ENCODE data around the gene MYADM. TPM values are rescaled to one million over a fixed set of nuclear protein-coding genes. Genes with fewer than 3 reads are reported as not detected.
A peak's percentile ranks its signal among the peaks of the same experiment; 100 is the strongest.

Gene MYADM
- total and polyA plus RNA-seq, 2 of the 13 experiments (the other 11 are each of a cell fraction or from before 2014, with no cell fraction given): 19.9 to 38.1 TPM

GRCh38 chr19:53865918-53866864, 1.5 kb upstream of the MYADM start (continued):
- TF ChIP-seq CENPX (CRISPR knock-in tag; IDR thresholded peaks at IDR 0.05) (no peak), POGZ (CRISPR knock-in tag; IDR thresholded peaks at IDR 0.05) (0 out of 2 replicates have a peak, but pooled peaks have one; percentile 32), RBFOX2 (IDR thresholded peaks at IDR 0.05; ENCODE audit: low read depth, low read length) (peak; percentile 99), PHF20 (CRISPR knock-in tag; IDR thresholded peaks at IDR 0.05) (peak; percentile 35; the same call in 1 of the 2 replicates), ZNF34 (CRISPR knock-in tag; IDR thresholded peaks at IDR 0.05; ENCODE audit: borderline replicate concordance) (peak; percentile 31; the same call in 1 of the 2 replicates), TBP (CRISPR knock-in tag; IDR thresholded peaks at IDR 0.05) (no peak), SUZ12 (IDR thresholded peaks at IDR 0.05; ENCODE audit: low read depth, low read length) (no peak), MTF2 (CRISPR knock-in tag; IDR thresholded peaks at IDR 0.05; ENCODE audit: borderline replicate concordance) (no peak; the same call in 1 of the 2 replicates), DMAP1 (CRISPR knock-in tag; IDR thresholded peaks at IDR 0.05) (peak; percentile 69), ZFY (CRISPR knock-in tag; IDR thresholded peaks at IDR 0.05) (peak; percentile 76), ZNF546 (CRISPR knock-in tag; conservative IDR thresholded peaks at IDR 0.05) (peak; percentile 69; the same call in 1 of the 2 replicates), ZNF652 (CRISPR knock-in tag; IDR thresholded peaks at IDR 0.05; ENCODE audit: borderline replicate concordance, low read depth) (peak; percentile 25; the same call in 1 of the 2 replicates), NFIC (IDR thresholded peaks at IDR 0.05; ENCODE audit: low read length) (no peak), ZNF557 (CRISPR knock-in tag; IDR thresholded peaks at IDR 0.05) (no peak), HNRNPL (IDR thresholded peaks at IDR 0.05; ENCODE audit: low read depth, low read length) (0 out of 2 replicates have a peak, but pooled peaks have one; percentile 38), ZNF367 (CRISPR knock-in tag; IDR thresholded peaks at IDR 0.05; ENCODE audit: borderline replicate concordance) (0 out of 2 replicates have a peak, but pooled peaks have one; percentile 24), ZNF343 (CRISPR knock-in tag; IDR thresholded peaks at IDR 0.05) (no peak), STAG1 (CRISPR knock-in tag; IDR thresholded peaks at IDR 0.05) (no peak), ZNF33B (CRISPR knock-in tag; IDR thresholded peaks at IDR 0.05) (peak; percentile 58; the same call in 1 of the 2 replicates), ZNF232 (CRISPR knock-in tag; IDR thresholded peaks at IDR 0.05; ENCODE audit: borderline replicate concordance) (no peak), ZNF292 (CRISPR knock-in tag; IDR thresholded peaks at IDR 0.05; ENCODE audit: borderline replicate concordance, low read depth) (no peak; the same call in 1 of the 2 replicates), FOXO1 (CRISPR knock-in tag; IDR thresholded peaks at IDR 0.05) (no peak), ZFP41 (CRISPR knock-in tag; IDR thresholded peaks at IDR 0.05; ENCODE audit: borderline replicate concordance) (no peak)
- TF ChIP-seq, protein P1, sequence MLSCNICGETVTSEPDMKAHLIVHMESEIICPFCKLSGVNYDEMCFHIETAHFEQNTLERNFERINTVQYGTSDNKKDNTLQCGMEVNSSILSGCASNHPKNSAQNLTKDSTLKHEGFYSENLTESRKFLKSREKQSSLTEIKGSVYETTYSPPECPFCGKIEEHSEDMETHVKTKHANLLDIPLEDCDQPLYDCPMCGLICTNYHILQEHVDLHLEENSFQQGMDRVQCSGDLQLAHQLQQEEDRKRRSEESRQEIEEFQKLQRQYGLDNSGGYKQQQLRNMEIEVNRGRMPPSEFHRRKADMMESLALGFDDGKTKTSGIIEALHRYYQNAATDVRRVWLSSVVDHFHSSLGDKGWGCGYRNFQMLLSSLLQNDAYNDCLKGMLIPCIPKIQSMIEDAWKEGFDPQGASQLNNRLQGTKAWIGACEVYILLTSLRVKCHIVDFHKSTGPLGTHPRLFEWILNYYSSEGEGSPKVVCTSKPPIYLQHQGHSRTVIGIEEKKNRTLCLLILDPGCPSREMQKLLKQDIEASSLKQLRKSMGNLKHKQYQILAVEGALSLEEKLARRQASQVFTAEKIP (CRISPR knock-in tag; IDR thresholded peaks at IDR 0.05; ENCODE audit: borderline replicate concordance): no peak
- TF ChIP-seq, protein P2, sequence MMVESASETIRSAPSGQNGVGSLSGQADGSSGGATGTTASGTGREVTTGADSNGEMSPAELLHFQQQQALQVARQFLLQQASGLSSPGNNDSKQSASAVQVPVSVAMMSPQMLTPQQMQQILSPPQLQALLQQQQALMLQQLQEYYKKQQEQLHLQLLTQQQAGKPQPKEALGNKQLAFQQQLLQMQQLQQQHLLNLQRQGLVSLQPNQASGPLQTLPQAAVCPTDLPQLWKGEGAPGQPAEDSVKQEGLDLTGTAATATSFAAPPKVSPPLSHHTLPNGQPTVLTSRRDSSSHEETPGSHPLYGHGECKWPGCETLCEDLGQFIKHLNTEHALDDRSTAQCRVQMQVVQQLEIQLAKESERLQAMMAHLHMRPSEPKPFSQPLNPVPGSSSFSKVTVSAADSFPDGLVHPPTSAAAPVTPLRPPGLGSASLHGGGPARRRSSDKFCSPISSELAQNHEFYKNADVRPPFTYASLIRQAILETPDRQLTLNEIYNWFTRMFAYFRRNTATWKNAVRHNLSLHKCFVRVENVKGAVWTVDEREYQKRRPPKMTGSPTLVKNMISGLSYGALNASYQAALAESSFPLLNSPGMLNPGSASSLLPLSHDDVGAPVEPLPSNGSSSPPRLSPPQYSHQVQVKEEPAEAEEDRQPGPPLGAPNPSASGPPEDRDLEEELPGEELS (CRISPR knock-in tag; IDR thresholded peaks at IDR 0.05): peak; percentile 56; the same call in 1 of the 2 replicates
- TF ChIP-seq, protein P3, sequence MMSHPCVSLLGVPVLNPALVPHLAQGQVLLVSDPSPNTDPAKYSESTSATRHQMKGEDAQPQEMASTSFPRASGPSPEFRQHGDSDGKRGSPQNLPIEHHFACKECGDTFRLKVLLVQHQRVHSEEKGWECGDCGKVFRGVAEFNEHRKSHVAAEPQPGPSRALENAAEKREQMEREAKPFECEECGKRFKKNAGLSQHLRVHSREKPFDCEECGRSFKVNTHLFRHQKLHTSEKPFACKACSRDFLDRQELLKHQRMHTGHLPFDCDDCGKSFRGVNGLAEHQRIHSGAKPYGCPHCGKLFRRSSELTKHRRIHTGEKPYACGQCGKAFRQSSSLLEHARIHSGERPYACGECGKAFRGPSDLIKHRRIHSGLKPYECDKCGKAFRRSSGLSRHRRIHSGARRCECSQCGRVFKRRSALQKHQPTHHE (CRISPR knock-in tag; IDR thresholded peaks at IDR 0.05; ENCODE audit: borderline replicate concordance): peak; percentile 71; the same call in 1 of the 2 replicates

Data from HepG2 (cell line).